ENCODE data around the gene UBE2L6.

The UBE2L6 gene

DNA sequence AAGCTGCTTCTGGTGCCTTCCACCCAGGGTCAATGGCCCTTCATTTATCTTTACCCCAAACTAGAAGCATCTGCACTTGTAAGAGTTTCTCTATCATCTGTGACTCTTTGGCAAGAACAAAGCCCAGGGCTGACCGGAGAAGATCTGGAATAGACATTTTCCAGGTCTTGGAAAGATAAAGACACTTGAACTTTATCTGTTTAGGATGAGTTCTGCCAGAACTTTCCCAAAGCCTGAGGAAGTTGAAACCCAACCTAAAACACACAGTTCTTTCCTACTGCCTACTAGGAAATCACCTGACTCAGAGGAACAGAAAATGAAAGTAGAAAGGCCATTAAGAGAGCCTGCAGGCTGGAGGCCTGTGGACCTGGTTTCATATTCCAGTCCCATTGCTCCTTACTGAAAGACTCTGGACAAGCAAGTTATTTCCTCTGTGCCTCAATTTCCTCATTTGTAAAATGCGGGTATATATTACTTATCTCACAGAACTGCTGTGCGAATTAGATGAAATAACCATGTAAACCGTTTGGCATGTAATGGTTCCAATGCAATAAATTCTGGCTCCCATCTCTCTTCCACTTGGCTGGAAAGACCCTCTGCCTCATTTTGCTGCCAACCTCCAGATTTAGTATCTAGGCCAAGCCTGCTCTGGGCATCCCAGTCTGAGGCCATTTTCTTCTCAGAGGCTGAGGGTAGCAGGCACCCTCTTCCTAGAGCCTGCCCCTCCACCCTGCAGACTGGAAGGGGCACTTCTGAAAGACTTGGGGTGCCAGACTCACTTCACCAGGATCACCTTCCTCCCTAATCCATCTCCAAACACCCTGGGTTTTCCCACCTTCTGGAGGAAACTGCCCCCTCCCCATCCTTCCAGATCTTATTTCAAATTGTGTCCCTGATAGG lies 1.2 kb downstream of the UBE2L6 start:
- Mint-ChIP-seq H3K4me3 (peak overlapping the region; percentile 72 to 92 (median 91)), H3K4me1 (peaks cover 29% of the 10 kb centered on the region), H3K27me3 (ENCODE audit: low read depth) (no peaks in the 10 kb centered on the region), H3K36me3 (ENCODE audit: low read depth) (peaks cover 5% of the 10 kb centered on the region), H3K9me3 (no peaks in the 10 kb centered on the region), H3K27ac (peak overlapping the region; percentile 69 to 78 (median 73))
- TF ChIP-seq, protein P1, sequence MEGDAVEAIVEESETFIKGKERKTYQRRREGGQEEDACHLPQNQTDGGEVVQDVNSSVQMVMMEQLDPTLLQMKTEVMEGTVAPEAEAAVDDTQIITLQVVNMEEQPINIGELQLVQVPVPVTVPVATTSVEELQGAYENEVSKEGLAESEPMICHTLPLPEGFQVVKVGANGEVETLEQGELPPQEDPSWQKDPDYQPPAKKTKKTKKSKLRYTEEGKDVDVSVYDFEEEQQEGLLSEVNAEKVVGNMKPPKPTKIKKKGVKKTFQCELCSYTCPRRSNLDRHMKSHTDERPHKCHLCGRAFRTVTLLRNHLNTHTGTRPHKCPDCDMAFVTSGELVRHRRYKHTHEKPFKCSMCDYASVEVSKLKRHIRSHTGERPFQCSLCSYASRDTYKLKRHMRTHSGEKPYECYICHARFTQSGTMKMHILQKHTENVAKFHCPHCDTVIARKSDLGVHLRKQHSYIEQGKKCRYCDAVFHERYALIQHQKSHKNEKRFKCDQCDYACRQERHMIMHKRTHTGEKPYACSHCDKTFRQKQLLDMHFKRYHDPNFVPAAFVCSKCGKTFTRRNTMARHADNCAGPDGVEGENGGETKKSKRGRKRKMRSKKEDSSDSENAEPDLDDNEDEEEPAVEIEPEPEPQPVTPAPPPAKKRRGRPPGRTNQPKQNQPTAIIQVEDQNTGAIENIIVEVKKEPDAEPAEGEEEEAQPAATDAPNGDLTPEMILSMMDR (IDR thresholded peaks at IDR 0.05; ENCODE audit: unreplicated experiment in 3 of 3), result no peak

DNA sequence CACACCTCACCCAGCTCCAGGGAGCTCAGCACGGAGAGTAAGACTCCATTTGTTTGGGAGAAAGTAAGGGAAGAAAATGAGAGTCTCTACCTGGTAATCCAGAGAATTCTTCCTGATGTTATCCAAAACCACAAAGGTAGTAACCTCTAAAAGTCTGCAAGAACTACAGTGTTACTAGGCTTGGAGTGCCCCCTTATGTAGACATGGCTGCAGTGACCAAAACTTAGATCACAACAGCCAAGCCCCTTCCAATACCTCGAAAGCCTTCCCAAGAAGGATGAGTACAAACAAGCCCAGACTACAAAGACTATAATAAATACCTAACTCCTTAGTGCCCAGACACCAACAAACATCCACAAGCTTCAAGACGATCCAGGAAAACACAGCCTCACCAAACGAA lies 4.9 kb downstream of the UBE2L6 start:
- Mint-ChIP-seq H3K9me3 (no peaks in the 10 kb centered on the region), H3K4me3 (peak overlapping the region in 1 of 3 experiments; percentile 61)

DNA sequence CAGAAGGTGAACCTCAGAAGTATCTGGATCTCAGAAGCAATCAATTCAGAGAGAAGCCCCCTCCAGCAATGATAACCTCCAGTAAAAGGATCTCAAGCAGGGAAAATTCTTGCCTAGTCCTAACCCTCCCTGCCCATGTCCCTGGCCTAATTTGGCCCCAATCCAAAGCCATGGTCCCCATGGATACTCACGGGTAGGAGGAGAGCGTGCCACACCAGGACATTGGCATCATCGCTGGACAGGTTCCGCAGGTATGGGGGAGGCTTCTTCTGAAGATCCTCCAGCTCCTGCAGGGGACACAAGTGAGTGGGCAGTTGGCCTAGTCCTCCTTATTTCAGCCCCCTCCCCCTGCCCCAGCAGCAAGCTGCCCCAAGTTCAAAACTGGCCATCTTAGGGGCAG lies 7.3 kb downstream of the UBE2L6 start:
- no peaks in the 10 kb centered on the region for H3K4me1 Mint-ChIP-seq
- H3K27ac Mint-ChIP-seq, result no peak overlapping the region
- peaks cover 33% of the 10 kb centered on the region for H3K36me3 Mint-ChIP-seq (ENCODE audit: low read depth)
- H3K4me3 Mint-ChIP-seq, result no peak overlapping the region
- H3K27me3 Mint-ChIP-seq (ENCODE audit: low read depth), result no peaks in the 10 kb centered on the region
- no peaks in the 10 kb centered on the region for H3K9me3 Mint-ChIP-seq
- TF ChIP-seq, protein P1 (IDR thresholded peaks at IDR 0.05; ENCODE audit: unreplicated experiment in 3 of 3), result no peak

More for the DNA sequence above, 4.9 kb downstream of the UBE2L6 start:
- Mint-ChIP-seq H3K27me3 (ENCODE audit: low read depth) (no peaks in the 10 kb centered on the region), H3K36me3 (ENCODE audit: low read depth) (peaks cover 13% of the 10 kb centered on the region), H3K27ac (peak overlapping the region in 1 of 3 experiments; percentile 2), H3K4me1 (peaks cover 16% of the 10 kb centered on the region)
- TF ChIP-seq, protein P1 (IDR thresholded peaks at IDR 0.05; ENCODE audit: unreplicated experiment in 3 of 3), result no peak

DNA sequence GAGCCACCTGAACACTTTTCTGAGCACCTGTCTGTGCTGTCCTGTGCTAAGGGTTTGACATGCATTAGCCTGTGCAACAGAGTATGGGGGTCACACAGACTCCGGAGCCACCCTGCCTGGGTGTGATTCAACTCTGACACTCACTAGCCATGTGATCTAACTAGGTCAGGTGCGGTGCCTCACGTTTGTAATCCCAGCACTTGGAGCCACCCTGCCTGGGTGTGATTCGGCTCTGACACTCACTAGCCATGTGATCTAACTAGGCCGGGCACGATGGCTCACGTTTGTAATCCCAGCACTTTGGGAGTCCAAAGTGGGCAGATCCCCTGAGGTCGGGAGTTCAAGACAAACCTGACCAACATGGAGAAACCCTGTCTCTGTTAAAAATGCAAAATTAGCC lies 11.4 kb downstream of the UBE2L6 start:
- Mint-ChIP-seq H3K27ac (no peak overlapping the region), H3K4me3 (no peak overlapping the region), H3K36me3 (ENCODE audit: low read depth) (peaks cover 50% of the 10 kb centered on the region), H3K4me1 (no peaks in the 10 kb centered on the region), H3K27me3 (ENCODE audit: low read depth) (no peaks in the 10 kb centered on the region), H3K9me3 (no peaks in the 10 kb centered on the region)
- TF ChIP-seq, protein P1 (IDR thresholded peaks at IDR 0.05; ENCODE audit: unreplicated experiment in 3 of 3), result no peak

DNA sequence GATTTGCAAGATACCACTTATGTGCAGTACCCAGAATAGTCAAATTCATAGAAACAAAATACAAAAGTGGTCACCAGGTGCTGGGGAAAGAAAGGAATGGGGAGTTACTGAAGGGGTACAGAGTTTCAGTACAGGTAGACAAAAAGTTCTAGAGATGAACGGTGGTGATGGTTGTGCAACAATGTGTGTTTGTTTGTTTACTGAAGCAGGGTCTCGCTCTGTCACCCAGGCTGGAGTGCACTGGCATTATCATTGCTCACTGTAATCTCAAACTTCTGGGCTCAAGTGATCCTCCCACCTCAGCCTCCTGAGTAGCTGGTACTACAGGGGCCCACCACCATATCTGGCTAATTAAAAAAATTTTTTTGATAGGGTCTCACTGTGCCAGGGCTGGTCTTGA lies 12.1 kb downstream of the UBE2L6 start:
- Mint-ChIP-seq H3K4me3 (no peak overlapping the region), H3K9me3 (no peaks in the 10 kb centered on the region), H3K4me1 (no peaks in the 10 kb centered on the region), H3K36me3 (ENCODE audit: low read depth) (peaks cover 50% of the 10 kb centered on the region), H3K27me3 (ENCODE audit: low read depth) (no peaks in the 10 kb centered on the region), H3K27ac (no peak overlapping the region)
- TF ChIP-seq, protein P1 (IDR thresholded peaks at IDR 0.05; ENCODE audit: unreplicated experiment in 3 of 3), result no peak

DNA sequence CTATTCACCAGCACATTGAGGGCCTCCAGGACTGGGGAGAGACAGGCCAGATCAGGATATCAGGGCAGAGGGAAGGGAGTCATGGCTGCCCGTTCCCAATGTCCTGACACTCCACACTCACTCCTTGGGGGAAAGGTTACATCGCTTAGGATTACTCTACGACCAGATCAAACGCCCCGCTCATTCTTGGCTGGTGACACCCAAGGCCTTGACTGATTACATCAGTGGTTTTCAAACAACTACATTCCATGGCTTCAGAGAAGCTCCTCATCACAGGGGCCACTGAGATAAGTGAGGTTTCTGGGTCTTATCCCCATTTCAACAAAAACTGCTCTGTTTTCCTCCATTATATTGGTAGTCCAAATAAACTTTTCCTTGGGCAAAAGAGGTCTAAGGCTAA lies 15.0 kb downstream of the UBE2L6 start:
- no peaks in the 10 kb centered on the region for H3K27me3 Mint-ChIP-seq (ENCODE audit: low read depth)
- H3K36me3 Mint-ChIP-seq (ENCODE audit: low read depth), result peaks cover 41% of the 10 kb centered on the region
- no peaks in the 10 kb centered on the region for H3K4me1 Mint-ChIP-seq
- no peak overlapping the region for H3K4me3 Mint-ChIP-seq
- H3K27ac Mint-ChIP-seq, result no peak overlapping the region
- TF ChIP-seq, protein P1 (IDR thresholded peaks at IDR 0.05; ENCODE audit: unreplicated experiment in 3 of 3), result no peak
- no peaks in the 10 kb centered on the region for H3K9me3 Mint-ChIP-seq
